Right renal pelvis (tissue), 4 donors: ENCODE measurements around the gene RNF149. TPM values are rescaled to one million over a fixed set of nuclear protein-coding genes. Genes with fewer than 3 reads are reported as not detected.
"Not testable (repeated sequence)": the region's sequence is repeated elsewhere in the genome, so short reads cannot be mapped to it uniquely, and the experiment has no call there.

Experiments
- DNase-seq, 4 donors: peaks; one replicate each; pipeline ENCODE4 v3.0.0-alpha.2; 2013; ENCODE audit warnings: low read depth in 4 of 4, low spot score in 3 of 4, missing footprints in 1 of 4
- polyA plus RNA-seq, 4 donors: library from polyadenylated mRNA; unstranded; fragments of 120-200 nt; gene quantifications; one replicate each; pipeline ENCODE4 v1.2.1, GENCODE V29; 2013; ENCODE audit not compliant: insufficient read length in 4 of 4

Gene RNF149
- polyA plus RNA-seq, 4 donors, result 38.6 to 54.1 (median 42.0) TPM

DNA sequence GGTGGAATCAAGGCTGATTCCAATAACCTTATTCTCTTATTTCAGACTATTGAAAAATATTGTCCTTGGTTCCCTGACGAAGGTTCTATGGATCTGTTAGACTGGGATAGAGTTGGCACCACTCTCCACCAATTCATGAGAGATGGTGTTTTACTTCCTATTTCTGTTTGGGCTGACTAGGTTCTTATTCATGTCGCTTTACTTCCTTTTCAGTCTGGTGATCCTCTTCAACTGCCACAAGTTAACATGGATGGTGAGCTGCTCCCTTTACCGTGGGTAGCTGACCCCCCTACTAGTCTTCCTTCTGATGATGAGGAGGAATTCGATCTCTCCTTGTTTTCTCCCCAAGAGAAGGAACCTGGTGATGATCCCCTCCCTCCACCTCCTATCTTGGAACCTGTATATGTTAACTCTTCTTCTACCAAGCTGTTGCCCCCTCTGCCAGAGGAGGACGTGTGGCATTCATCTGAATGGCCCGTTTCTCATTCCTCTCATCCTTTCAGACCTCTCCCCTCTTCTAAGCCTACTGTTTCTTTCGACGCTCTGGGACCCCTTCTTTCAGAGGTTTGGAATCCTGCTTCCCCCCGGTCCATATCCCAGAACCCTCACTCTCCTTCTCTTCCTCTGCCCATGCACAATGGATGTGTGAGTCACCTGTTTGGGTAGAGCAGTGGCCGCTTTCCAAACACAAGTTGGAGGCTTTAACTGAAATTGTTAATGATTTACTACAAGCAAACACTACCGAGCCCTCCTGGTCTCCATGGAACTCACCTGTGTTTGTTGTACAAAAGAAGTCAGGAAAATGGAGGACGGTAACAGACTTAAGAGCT lies 69.4 kb downstream of the RNF149 start:
- DNase-seq, result peak in 2 of 4 donors; percentile 23 to 31

DNA sequence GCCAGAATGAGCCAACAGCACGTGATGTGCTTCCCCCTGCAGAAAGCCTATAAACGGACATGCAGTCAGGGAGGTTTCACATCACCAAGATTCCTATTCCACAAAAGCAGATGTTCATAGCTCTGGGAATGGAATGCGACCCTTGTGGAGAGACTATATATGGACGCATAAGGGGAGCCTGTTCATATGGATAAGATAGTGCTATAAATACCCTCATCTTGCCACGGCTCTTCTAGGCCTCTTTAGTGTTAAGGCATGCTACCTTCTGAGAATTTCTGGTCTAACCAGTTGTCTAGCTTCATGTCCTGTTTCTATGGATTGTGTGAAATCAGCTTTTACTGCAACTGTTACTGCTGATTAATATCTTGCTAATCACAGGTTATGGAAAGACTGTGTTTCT lies 70.6 kb downstream of the RNF149 start:
- DNase-seq, result not testable (repeated sequence)

DNA sequence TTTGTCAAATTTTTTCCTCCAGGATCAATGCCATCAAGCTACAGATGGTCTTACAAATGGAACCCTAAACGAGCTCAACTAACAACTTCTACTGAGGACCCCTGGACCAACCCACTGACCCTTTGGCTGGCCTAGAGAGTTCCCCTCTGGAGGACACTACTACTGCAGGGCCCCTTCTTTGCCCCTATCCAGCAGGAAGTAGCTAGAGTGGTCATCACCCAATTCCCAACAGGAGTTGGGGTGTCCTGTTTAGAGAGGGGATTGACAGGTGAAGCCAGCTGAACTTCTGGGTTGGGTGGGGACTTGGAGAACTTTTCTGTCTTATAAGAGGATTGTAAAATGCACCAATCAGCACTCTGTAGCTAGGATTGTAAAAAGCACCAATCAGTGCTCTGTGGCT lies 72.5 kb downstream of the RNF149 start:
- DNase-seq, result not testable (repeated sequence)

DNA sequence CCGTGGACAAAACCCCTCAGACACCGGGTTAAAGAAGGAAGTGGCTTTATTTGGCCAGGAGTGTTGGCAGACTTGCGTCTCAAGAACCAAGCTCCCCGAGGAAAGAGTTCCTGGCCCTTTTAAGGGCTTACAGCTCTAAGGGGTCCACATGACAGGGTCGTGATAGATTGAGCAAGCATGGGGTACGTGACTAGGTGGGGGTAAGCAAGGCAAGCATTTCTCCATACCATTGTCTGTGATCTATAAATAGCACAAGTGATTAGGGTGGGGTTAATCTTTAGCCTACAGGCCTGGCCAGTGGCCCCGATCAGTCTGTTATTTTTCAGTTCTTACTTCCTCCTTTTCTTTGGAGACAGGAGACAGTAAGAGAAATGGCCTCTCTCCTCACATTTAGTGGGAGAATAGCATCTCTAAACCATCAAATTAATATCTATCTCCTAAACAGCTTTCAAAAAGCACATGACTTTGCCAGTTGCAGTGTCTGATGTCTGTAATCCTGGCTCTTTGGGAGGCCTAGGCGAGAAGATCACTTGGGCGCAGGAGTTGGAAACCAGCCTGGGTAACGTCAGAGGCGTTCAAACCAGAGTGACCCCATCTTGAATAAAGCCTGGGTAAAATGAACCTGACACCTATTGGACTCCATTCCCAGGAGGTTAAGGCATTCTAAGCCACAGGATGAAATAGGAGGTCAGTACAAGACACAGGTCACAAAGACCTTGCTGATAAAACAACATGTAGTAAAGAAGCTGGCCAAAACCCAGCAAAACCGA lies 74.1 kb downstream of the RNF149 start:
- no peak for DNase-seq

DNA sequence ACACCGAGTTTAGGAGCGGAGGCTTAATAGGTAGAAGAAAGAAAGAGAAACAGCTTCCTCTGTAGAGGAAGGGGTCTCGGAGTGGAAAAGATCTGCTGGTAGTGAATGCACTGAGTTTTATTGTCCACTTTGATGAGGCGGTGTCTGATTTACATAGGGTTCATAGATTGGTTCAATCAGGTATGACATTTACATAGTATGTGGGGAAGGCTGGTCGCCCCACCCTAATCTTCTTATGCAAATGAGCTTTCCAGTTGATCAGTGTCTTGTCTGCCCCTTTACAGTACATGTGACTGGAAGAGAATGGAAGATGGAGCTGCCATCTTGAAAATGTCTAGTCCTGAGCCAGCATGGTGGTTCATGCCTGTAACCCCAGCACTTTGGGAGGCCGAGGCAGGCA lies 75.7 kb downstream of the RNF149 start:
- DNase-seq, result no peak

DNA sequence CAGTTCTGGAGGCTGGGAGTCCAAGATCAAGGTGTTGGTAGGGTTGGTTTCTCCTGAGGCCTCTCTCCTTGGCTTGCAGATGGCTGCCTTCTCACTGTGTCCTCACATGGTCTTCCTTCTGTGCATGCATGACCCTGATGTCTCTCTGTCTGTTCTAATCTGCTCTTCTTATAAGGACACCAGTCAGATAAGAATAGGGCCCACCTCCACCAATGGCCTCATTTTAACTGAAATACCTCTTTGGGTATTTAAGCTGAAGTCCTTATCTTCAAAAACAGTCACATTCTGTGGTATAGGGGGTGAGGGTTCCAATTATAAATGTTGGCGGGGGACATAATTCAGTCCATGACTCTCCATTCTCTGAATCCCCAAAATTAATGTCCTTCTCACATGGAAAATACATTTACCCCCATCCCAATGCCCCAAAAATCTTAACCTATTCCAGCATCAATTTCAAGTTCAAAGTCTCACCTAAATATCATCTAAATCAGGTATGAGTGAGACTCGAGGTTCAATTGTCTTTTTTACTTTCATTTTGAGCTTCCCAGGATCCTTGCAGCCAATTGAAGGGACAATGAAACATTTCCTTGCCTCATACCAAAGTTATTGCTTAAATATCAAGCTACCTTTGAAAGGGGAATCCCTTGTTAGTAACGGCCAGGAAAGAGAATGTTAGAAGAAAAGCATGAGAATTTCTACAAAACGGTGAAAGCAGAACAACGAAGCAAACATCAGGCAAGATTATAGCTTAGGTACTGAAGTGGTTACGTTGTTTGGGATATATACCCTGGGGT lies 76.4 kb downstream of the RNF149 start:
- DNase-seq, result no peak

DNA sequence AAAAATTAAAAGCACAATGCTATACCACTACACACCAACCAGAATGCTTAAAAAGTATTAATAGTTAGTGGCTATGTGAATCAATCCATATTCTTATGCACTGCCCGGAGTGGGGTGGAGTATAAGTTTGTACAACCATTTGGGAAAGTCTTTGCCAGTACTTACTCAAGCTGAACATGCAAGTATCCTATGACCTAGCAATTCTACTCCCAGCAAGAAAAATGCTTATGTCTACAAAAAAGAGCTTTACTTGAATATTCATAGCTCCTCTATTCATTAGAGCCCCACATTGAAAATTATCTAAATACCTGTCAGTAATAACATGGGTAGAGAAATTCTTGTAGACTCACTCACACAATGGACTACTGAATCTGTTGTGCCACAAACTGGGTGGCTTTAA lies 77.3 kb downstream of the RNF149 start:
- DNase-seq, result no peak

DNA sequence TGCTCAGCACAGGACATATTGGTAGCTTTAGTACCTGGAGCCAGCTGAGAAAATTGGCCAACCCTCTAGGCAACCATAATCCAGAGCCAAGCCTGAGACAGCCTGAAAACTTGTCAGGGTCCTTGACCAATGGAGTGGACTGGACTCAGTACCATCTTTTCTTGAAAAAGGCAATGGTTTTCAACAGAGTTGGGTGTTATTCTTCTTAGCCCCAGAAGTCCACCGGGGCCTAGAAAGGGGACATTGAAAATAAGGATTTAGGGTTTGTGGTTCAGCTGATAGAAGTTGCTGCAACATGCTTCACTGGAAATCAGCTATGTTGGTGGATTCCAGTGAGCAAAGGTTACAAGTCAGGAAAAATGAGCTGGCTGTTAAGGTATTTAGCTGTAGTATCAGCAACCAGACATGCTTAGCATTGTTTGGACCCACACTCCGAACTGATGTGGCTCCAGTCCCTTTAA lies 77.9 kb downstream of the RNF149 start:
- peak in 1 of 4 donors; percentile 40 for DNase-seq

Other genes starting within 250 kb of the RNF149 start
- 10 to 100 TPM; 28.1 to 30.0 (median 29.5) TPM for gene TBC1D8, start 157.3 kb downstream of the RNF149 start, polyA plus RNA-seq
- 10 to 100 TPM; 48.1 to 75.5 (median 59.8) TPM for gene CNOT11, start 55.8 kb downstream of the RNF149 start, polyA plus RNA-seq
- under 1 TPM; 0.43 to 0.87 (median 0.62) TPM for gene CREG2, start 78.8 kb upstream of the RNF149 start, polyA plus RNA-seq
- 1 to 10 TPM in 2 of 4 donors, under 1 TPM in 2; 0.52 to 1.1 (median 0.96) TPM for gene RFX8, start 166.4 kb upstream of the RNF149 start, polyA plus RNA-seq